Muscle layer of duodenum (tissue), 2 donors: ENCODE results near the gene SCG5.

ENCODE experiments used
- H3K27ac ChIP-seq: one replicate; pipeline ENCODE4 v1.7.0; 2013; ENCODE audit warnings: mild to moderate bottlenecking, low read length
- H3K27me3 ChIP-seq: one replicate; pipeline ENCODE4 v1.7.0; 2013; ENCODE audit warnings: low read depth, mild to moderate bottlenecking, control low read depth, low read length
- H3K36me3 ChIP-seq, 2 donors: one replicate each; pipeline ENCODE4 v1.7.0; 2013; ENCODE audit warnings: low read length in 2 of 2, control low read depth in 1 of 2, mild to moderate bottlenecking in 1 of 2; ENCODE audit not compliant: insufficient read depth in 2 of 2, control insufficient read depth in 1 of 2
- H3K4me1 ChIP-seq, 2 donors: one replicate each; pipeline ENCODE4 v1.7.0; 2013; ENCODE audit warnings: low read length in 2 of 2, mild to moderate bottlenecking in 2 of 2, control low read depth in 1 of 2, moderate library complexity in 1 of 2; ENCODE audit not compliant: insufficient read depth in 2 of 2, control insufficient read depth in 1 of 2
- H3K4me3 ChIP-seq, 2 donors: one replicate each; pipeline ENCODE4 v1.7.0; 2013; ENCODE audit warnings: low read length in 2 of 2, low read depth in 1 of 2, mild to moderate bottlenecking in 1 of 2
- H3K9me3 ChIP-seq, 2 donors: one replicate each; pipeline ENCODE4 v1.7.0; 2013; ENCODE audit warnings: low read length in 2 of 2, control low read depth in 1 of 2, mild to moderate bottlenecking in 1 of 2; ENCODE audit not compliant: control insufficient read depth in 1 of 2
- donor health status: healthy.

SCG5 gene

DNA sequence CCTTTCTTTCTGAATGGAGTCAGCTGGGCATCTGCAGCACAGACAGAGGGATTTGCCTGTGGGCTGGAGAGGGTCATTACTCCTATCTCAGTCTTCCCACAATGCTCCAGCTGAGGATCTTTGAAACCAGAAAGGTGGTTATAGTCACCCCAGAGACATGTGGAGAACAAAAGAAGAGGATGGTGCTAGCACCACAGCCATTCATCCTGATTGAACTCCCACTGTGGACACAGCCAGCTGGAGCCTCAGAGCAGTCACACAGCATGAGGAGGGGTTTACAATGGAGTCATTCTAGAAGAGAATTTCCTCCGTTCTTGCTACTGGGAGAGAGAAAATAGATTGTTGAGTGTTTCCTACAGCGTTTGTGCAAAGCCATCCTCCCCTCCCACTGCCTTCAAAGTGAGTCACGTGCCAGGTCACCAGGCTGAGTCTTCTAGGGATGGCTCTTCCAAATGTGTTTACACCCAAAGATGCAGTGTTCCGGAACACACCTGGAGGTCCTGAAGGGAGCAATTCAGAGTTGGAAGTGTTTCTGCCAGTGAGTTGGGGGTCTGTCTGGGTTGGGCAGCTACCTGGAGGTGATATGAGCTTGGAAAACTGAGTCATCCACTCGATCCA is 57.4 kb downstream of the SCG5 start:
- no peak overlapping the region for H3K4me3 ChIP-seq
- H3K9me3 ChIP-seq = no peaks in the 10 kb centered on the region
- H3K27ac ChIP-seq = no peak overlapping the region
- H3K36me3 ChIP-seq = no peaks in the 10 kb centered on the region
- H3K27me3 ChIP-seq = no peaks in the 10 kb centered on the region
- no peaks in the 10 kb centered on the region for H3K4me1 ChIP-seq

DNA sequence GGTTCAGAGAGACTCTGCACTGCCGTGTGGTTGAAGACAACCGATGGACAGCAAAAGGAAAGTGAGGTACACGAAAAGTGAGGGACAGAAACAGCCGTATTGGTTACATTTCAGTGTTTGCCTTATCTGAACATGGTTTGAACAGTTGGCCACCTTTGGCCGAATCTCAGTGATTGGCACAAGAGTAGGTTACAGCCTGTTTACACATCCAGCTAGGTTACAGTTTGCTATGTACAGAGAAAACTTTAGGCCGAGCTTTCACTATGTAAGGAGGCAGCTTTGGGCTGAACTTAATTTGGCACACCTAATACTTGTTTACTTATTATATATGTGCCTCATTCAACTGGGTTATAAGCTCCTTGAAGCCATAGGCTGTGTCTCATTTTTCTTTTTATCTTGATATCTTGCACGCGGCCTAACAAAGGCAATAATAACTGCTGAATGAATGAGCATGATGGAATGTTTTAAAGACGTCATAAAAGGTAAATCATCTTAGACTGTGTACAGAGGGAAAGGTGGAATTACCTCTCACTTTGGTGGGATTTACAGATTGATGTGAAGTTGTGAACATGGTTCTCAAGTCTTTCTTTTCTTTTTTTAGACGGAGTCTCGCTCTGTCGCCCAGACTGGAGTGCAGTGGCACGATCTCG is 59.1 kb downstream of the SCG5 start:
- no peaks in the 10 kb centered on the region for H3K36me3 ChIP-seq
- H3K4me3 ChIP-seq = no peak overlapping the region
- no peaks in the 10 kb centered on the region for H3K4me1 ChIP-seq
- H3K27ac ChIP-seq = no peak overlapping the region
- H3K27me3 ChIP-seq = no peaks in the 10 kb centered on the region
- H3K9me3 ChIP-seq = no peaks in the 10 kb centered on the region

DNA sequence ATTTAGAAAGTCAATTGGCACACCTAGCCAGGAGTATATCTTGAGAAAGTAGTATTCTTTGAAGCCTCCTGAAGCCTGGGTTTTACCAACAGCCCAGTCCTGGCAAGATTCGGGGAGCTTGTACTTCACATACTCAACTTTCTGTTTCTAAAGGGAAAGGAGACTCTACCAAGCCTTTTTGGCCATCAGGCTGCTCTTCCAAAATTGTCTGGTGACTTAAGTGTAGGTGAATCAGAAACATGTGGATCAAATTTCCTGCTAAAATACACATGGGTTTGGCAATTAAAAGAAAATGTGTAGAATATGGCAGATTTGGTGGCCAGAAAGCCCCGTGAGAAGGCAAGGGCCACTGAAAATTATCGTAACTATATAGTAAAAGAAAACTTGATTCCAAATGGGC is 60.4 kb downstream of the SCG5 start:
- no peak overlapping the region for H3K27ac ChIP-seq
- no peak overlapping the region for H3K4me3 ChIP-seq
- no peaks in the 10 kb centered on the region for H3K27me3 ChIP-seq
- no peaks in the 10 kb centered on the region for H3K9me3 ChIP-seq
- H3K4me1 ChIP-seq = no peaks in the 10 kb centered on the region
- no peaks in the 10 kb centered on the region for H3K36me3 ChIP-seq

DNA sequence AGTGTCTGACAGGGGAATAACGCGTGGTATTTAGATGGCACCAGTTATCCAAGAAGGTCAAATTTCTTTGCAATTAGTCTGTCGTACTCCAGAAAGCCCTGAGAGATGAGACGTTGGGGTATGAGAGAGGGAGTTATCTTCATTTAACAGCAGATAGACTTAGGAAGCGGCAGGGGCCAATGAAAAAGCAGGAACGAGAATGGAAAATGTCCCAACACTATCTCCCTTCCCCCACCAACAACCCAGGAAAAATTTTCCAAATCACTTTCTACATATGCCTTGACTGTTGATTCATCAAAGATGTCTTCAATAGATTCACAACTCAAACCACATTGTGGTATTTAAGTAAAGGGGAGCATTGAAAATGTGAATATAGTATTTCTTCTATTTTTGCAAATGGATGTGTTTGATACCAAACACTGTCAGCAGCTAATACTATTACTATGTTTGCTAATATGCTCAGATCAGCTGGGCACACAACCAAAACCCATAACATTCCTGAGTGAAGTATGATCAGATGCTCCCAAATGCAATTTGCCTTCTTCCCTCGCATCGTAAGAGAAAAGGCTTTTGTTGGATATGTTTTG is 63.0 kb downstream of the SCG5 start:
- Histone ChIP-seq H3K4me3 (no peak overlapping the region), H3K9me3 (no peaks in the 10 kb centered on the region), H3K36me3 (no peaks in the 10 kb centered on the region), H3K27ac (no peak overlapping the region), H3K4me1 (peaks cover 0 to 10% of the 10 kb centered on the region in 2 donors), H3K27me3 (no peaks in the 10 kb centered on the region)

DNA sequence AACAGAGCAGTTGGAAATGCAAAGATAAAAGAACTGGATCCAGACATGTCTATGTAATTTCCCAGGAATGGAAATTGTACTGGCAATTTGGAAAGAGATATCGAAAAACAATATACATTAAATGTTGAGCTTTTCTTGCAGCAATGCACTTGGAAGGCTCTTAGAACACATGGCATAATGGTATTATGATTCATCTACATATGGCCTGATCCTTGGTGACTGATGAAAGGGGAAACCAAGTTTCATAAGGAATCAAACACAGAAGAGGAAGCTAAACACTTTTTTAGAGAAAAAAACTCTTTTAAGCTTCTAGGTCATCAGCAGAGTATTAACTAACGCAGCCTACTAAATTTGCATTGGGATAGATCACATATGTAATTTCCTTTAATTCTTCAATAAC is 63.9 kb downstream of the SCG5 start:
- H3K27me3 ChIP-seq = no peaks in the 10 kb centered on the region
- no peak overlapping the region for H3K4me3 ChIP-seq
- H3K36me3 ChIP-seq = no peaks in the 10 kb centered on the region
- H3K4me1 ChIP-seq = peaks cover 0 to 10% of the 10 kb centered on the region in 2 donors
- H3K9me3 ChIP-seq = no peaks in the 10 kb centered on the region
- H3K27ac ChIP-seq = no peak overlapping the region

DNA sequence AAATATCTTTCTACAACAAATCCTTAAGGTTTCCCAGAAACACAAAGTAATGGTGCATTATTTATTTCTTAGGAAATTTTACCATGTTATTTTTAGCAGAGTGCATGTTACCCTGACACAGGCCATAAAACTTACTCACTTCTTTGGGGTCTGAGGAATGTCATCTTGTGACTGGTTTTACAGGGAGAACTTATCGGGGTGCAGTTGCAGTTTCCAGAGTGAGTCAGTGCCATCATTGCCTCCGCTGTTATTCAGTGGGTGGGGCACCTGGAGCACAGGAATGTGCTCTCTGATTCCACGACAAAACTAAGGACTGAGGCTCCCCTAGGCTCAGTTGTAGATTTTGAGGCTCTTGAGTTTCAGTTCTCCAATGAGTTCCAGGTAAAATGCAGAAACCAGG is 65.2 kb downstream of the SCG5 start:
- no peaks in the 10 kb centered on the region for H3K36me3 ChIP-seq
- no peak overlapping the region for H3K4me3 ChIP-seq
- H3K27me3 ChIP-seq = no peaks in the 10 kb centered on the region
- H3K9me3 ChIP-seq = no peaks in the 10 kb centered on the region
- H3K27ac ChIP-seq = no peak overlapping the region
- peaks cover 0 to 10% of the 10 kb centered on the region in 2 donors for H3K4me1 ChIP-seq

DNA sequence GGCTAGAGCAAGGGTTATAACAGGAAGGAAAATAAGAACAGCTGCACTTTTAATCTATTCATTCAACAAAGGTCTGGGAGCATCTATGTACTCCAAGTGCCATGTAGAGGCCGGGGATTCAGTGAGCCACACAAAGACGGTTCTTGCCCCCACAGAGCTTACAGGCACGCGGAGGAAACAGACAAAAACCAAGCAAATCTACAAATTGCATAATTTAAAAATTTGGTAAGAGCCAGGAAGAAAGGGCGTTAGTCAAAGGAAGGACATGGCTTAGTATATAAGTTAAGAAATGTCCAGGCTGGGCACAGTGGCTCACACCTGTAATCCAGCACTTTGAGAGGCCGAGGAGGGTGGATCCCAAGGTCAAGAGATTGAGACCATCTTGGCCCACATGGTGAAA is 65.9 kb downstream of the SCG5 start:
- Histone ChIP-seq H3K4me1 (peaks cover 0 to 16% of the 10 kb centered on the region in 2 donors), H3K27me3 (no peaks in the 10 kb centered on the region), H3K9me3 (no peaks in the 10 kb centered on the region), H3K27ac (no peak overlapping the region), H3K4me3 (no peak overlapping the region), H3K36me3 (no peaks in the 10 kb centered on the region)

DNA sequence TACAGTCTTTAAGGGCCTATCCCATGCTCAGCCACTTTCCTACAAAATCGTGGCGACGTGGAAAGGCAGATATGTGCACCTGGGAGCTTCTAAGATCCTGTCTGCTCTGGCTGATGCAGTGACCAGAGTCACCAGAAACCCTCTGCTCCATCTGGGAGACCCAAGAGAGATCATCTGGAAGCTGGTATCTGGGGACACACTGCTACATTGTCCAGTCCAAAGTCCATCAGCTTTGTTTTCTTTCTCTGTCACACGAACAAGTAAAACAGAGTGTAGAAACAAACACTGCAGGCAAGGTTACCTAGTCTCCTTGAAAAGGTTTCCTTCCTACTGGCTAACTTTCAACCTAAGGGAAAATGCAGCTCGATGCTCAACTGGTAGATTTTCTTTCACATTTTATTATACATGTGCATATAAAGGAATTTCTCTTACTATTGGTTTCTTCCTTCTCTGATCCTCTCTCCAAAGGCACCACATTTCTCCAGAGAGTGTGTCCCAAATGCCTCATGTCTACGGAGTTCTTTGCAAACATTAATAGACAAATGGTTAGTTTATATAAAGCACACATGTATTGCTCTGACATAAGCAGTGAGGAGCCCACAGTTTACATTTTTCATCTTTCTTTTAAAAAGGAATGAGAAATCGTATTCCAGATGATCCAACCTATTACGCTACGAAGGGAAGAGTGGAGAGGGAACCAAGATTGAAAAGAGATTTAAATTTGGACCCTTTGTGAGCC is 68.0 kb downstream of the SCG5 start:
- no peak overlapping the region for H3K4me3 ChIP-seq
- H3K9me3 ChIP-seq = no peaks in the 10 kb centered on the region
- no peaks in the 10 kb centered on the region for H3K27me3 ChIP-seq
- peaks cover 0 to 19% of the 10 kb centered on the region in 2 donors for H3K4me1 ChIP-seq
- H3K36me3 ChIP-seq = no peaks in the 10 kb centered on the region
- H3K27ac ChIP-seq = no peak overlapping the region

DNA sequence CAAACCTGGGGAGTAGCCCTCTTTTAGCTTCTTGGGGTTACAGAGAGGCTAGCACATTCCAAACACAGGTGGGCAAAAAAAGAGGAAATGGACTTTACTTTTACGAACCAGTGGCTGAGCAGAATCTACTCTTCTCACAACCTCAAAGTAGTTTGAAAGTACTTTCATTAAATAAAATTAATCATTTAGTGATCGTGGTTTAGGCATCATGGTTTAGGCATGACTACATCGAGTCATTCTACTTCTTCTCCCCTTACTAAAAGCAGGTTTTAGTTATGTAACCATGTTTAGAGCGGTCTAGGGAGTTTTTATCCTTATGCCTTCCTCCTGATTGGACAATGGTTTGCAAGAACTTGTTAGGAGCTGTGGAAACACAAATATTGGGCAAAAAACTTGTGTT is 73.8 kb downstream of the SCG5 start:
- Histone ChIP-seq H3K27ac (no peak overlapping the region), H3K4me3 (no peak overlapping the region), H3K9me3 (no peaks in the 10 kb centered on the region), H3K27me3 (peaks cover 13% of the 10 kb centered on the region), H3K4me1 (peaks cover 0 to 39% of the 10 kb centered on the region in 2 donors), H3K36me3 (no peaks in the 10 kb centered on the region)

DNA sequence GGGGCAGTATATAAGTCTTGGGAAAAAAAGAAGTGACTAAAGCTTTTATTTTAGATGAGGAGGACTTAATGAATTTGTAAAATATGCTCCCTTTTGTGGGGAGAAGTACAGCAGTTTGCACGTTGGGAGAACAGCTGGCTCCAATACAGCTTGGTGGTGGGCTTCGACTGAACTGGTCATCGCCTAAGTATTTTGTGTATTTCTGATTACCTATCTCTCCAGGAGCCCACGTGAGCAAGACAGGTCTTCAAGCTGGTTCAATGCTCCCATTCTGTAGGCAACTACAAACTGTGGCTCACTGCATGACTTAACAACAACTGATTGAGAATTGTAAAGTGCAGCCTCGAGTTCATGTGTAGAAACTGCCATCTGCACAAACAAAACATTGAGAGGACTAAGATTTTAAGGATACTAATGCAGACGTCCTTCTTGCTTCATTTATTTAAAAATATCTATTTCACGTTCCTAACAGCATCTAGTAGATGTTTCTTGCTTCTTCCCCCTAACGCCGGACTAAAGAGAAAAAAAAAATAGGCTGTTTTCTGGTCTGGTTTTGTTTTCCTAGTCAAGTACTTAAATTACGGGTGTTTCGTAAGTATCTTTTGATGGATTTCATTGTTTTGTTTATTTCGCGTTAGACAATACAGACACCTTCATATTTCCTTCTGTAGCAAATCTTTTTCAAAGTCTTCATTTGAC is 74.9 kb downstream of the SCG5 start:
- Histone ChIP-seq H3K9me3 (no peaks in the 10 kb centered on the region), H3K4me1 (peaks cover 0 to 39% of the 10 kb centered on the region in 2 donors), H3K36me3 (no peaks in the 10 kb centered on the region), H3K27ac (peak overlapping the region; percentile 24), H3K4me3 (peak overlapping the region; percentile 31 to 85), H3K27me3 (peaks cover 13% of the 10 kb centered on the region)

DNA sequence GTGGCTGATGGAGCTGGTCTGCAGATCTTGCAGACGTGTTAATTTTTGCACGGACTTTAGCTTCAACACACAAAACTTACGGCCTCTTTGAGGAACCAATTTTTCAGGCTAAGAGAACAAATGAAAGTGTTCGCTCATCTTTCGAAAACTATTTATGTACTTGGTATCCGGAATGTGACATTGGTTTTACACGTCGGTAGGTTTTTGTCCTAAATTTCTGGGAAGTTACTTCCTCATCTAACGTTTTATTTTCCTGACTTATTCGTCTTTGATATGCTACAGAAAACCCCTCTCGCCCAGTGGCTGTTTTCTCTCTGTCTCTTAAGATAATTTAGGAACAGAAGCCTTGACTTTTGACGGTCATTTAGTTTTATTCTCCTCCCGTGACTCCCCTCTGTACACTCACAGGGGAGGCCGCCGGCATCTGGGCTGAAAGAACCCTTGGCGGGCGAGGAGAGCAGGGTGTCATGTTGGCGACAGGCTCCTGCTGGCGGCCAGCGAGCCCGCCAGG is 75.5 kb downstream of the SCG5 start:
- peak overlapping the region; percentile 31 to 85 for H3K4me3 ChIP-seq
- H3K9me3 ChIP-seq = no peaks in the 10 kb centered on the region
- no peaks in the 10 kb centered on the region for H3K36me3 ChIP-seq
- peaks cover 13% of the 10 kb centered on the region for H3K27me3 ChIP-seq
- peak overlapping the region; percentile 24 for H3K27ac ChIP-seq
- peaks cover 0 to 37% of the 10 kb centered on the region in 2 donors for H3K4me1 ChIP-seq
